Hepatocyte (in vitro differentiated cells): ENCODE measurements around the gene VPS8.

Source experiments
- CTCF ChIP-seq: fragments of 200-600 bp; sonication (generic); IDR thresholded peaks from 2 replicates; pipeline ENCODE4 v1.5.1; 2016; ENCODE audit warnings: antibody characterized with exemption, mild to moderate bottlenecking; ENCODE audit not compliant: poor library complexity
- EZH2 ChIP-seq: fragments of 200-600 bp; sonication (generic); IDR thresholded peaks from 2 replicates; pipeline ENCODE4 v1.6.1; 2016; ENCODE audit warnings: antibody characterized with exemption, mild to moderate bottlenecking, borderline replicate concordance
- EZH2phosphoT487 ChIP-seq: fragments of 200-600 bp; sonication (generic); IDR thresholded peaks from one replicate; pipeline ENCODE4 v1.6.1; 2018; ENCODE audit warnings: antibody characterized with exemption, mild to moderate bottlenecking, low read depth, moderate library complexity; ENCODE audit not compliant: unreplicated experiment, severe bottlenecking

- TF ChIP-seq CTCF (no peak), EZH2 (no peak), EZH2phosphoT487 (no peak)
Measured at GRCh38 chr3:184986366-184986889, 174.5 kb downstream of the VPS8 start.
